HepG2 (cell line): Measurements from ENCODE around the gene LEF1. TPM values are rescaled to one million over a fixed set of nuclear protein-coding genes. Genes with fewer than 3 reads are reported as not detected.

Source experiments
- ATAC-seq: fragments of 200-7000 bp; cut with Tn5 transposase; 3 replicates; pipeline ENCODE4 v1.9.1; 2020; ENCODE audit warnings: mild to moderate bottlenecking, moderate library complexity
- BruUV-seq: library from RNA; stranded (reverse); fragments of 400-500 nt; replicated peaks from 2 replicates; lab custom pipeline; 2021; lab: Mats Ljungman, UMichigan
- CTCF ChIA-PET: fragments of 300-600 bp; formaldehyde crosslinking; extraction: SDS; loops from one replicate; lab custom pipeline; 2021; ENCODE audit warnings: low total read pairs, inconsistent platforms, low intra/inter-chr PET ratio; lab: Yijun Ruan, JAX
- POLR2A ChIA-PET: fragments of 350-600 bp; sonication (Branson Sonifier 250); formaldehyde crosslinking; loops from one replicate; lab custom pipeline; 2020; ENCODE audit warnings: antibody characterized with exemption, inconsistent platforms; lab: Yijun Ruan, JAX
- DNase-seq: peaks from one replicate; pipeline ENCODE4 v3.0.0-alpha.2; 2015; ENCODE audit warnings: low spot score
- FAIRE-seq: peaks from 3 replicates; lab custom pipeline; 2011; peaks lifted over from hg19 to GRCh38; lab: Jason Lieb, UNC
- H2AFZ ChIP-seq: one replicate; pipeline ENCODE4 v1.6.1; 2011; ENCODE audit warnings: low read length, inconsistent platforms
- H3K27ac ChIP-seq: fragments of 300-600 bp; 3 replicates; pipeline ENCODE4 v1.8.0; 2011; ENCODE audit warnings: mixed run types, mild to moderate bottlenecking, mixed read lengths, low read length, inconsistent platforms; ENCODE audit not compliant: insufficient read depth; ENCODE audit errors: extremely low read length
- H3K27me3 ChIP-seq, 2 experiments: fragments of 200-600 bp in 1 of 2; 2 replicates in 1 of 2; 3 replicates in 1 of 2; pipeline versions ENCODE4 v1.6.0 to v1.8.0; 2011; ENCODE audit warnings: low read length in 2 of 2, mild to moderate bottlenecking in 2 of 2, moderate library complexity in 2 of 2, inconsistent platforms in 1 of 2; ENCODE audit not compliant: insufficient read depth in 2 of 2, control insufficient read depth in 1 of 2
- H3K36me3 ChIP-seq, 2 experiments: fragments of 200-600 bp in 1 of 2; replicated peaks in 1 of 2; 2 replicates in 1 of 2; 3 replicates in 1 of 2; pipeline versions ENCODE4 v1.5.1 to v1.8.0; 2011; ENCODE audit warnings: low read length in 2 of 2, inconsistent platforms in 1 of 2; ENCODE audit not compliant: insufficient read depth in 2 of 2, control insufficient read depth in 1 of 2
- H3K4me1 ChIP-seq: 2 replicates; pipeline ENCODE4 v1.5.1; 2012; ENCODE audit warnings: low read length, inconsistent platforms; ENCODE audit not compliant: insufficient read depth
- H3K4me2 ChIP-seq: 2 replicates; pipeline ENCODE4 v1.6.0; 2011; ENCODE audit warnings: low read depth, low read length, inconsistent platforms
- H3K4me3 ChIP-seq, 3 experiments: fragments of 200-600 bp in 1 of 3; sonication (generic), shearing (Covaris generic) in 1 of 3; replicated peaks in 1 of 3; 2 replicates each; pipeline ENCODE4 v1.5.1; 2011 to 2016; ENCODE audit warnings: low read length in 3 of 3, inconsistent platforms in 2 of 3, low read depth in 2 of 3, mild to moderate bottlenecking in 2 of 3, control low read depth in 1 of 3, mixed read lengths in 1 of 3; ENCODE audit not compliant: insufficient read depth in 1 of 3
- H3K79me2 ChIP-seq: one replicate; pipeline ENCODE4 v1.6.1; 2011; ENCODE audit warnings: low read length, inconsistent platforms; ENCODE audit not compliant: insufficient read depth
- H3K9ac ChIP-seq: 2 replicates; pipeline ENCODE4 v1.6.0; 2011; ENCODE audit warnings: mild to moderate bottlenecking, low read depth, low read length, inconsistent platforms; ENCODE audit not compliant: insufficient read depth
- H3K9me3 ChIP-seq: 2 replicates; pipeline ENCODE4 v1.5.1; 2012; ENCODE audit warnings: mild to moderate bottlenecking, low read length
- H4K20me1 ChIP-seq: 2 replicates; pipeline ENCODE4 v1.6.0; 2011; ENCODE audit warnings: inconsistent platforms, mild to moderate bottlenecking, low read length, moderate library complexity; ENCODE audit not compliant: insufficient read depth
- CAMTA2 ChIP-seq: sonication (generic); formaldehyde crosslinking; IDR thresholded peaks from 2 replicates; pipeline ENCODE4 v1.4.0; 2020; ENCODE audit warnings: mild to moderate bottlenecking, missing genetic modification reagents, borderline replicate concordance
- FOSL2 ChIP-seq: sonication (generic); formaldehyde crosslinking; IDR thresholded peaks from 2 replicates; pipeline ENCODE4 v1.4.0; 2020; ENCODE audit warnings: missing genetic modification reagents
- FOXA3 ChIP-seq: IDR thresholded peaks from 2 replicates; pipeline ENCODE4 v1.6.1; 2016; ENCODE audit warnings: missing genetic modification reagents, missing compliant biosample characterization
- FOXP1 ChIP-seq, 2 experiments: fragments of 450-650 bp in 1 of 2; IDR thresholded peaks; 2 replicates each; pipeline ENCODE4 v1.6.1; 2017 to 2018; ENCODE audit warnings: antibody characterized with exemption in 1 of 2
- GPN1 ChIP-seq: sonication (generic); formaldehyde crosslinking; IDR thresholded peaks from 2 replicates; pipeline ENCODE4 v1.5.1; 2020; ENCODE audit warnings: missing genetic modification reagents, borderline replicate concordance
- GTF2F1 ChIP-seq: fragments of 150-350 bp; IDR thresholded peaks from 2 replicates; pipeline ENCODE4 v1.6.1; 2014; ENCODE audit warnings: low read length
- JUN ChIP-seq: sonication (generic); formaldehyde crosslinking; IDR thresholded peaks from 2 replicates; pipeline ENCODE4 v1.4.0; 2020; ENCODE audit warnings: mild to moderate bottlenecking, missing genetic modification reagents
- KDM2A ChIP-seq: sonication (generic); formaldehyde crosslinking; IDR thresholded peaks from 2 replicates; pipeline ENCODE4 v1.4.0; 2020; ENCODE audit warnings: low read depth, missing genetic modification reagents, borderline replicate concordance
- NONO ChIP-seq, 2 experiments: fragments of 450-650 bp in 1 of 2; sonication (generic) in 1 of 2; formaldehyde crosslinking in 1 of 2; IDR thresholded peaks in 1 of 2; conservative IDR thresholded peaks in 1 of 2; 2 replicates each; pipeline versions ENCODE4 v1.6.1 to v1.8.0; 2017 to 2022; ENCODE audit warnings: mild to moderate bottlenecking in 1 of 2, missing genetic modification reagents in 1 of 2, moderate library complexity in 1 of 2
- SOX5 ChIP-seq: IDR thresholded peaks from 2 replicates; pipeline ENCODE4 v1.6.1; 2016; ENCODE audit warnings: borderline replicate concordance
- ZNF101 ChIP-seq: sonication (generic); formaldehyde crosslinking; IDR thresholded peaks from 2 replicates; pipeline ENCODE4 v1.4.0; 2020; ENCODE audit warnings: mild to moderate bottlenecking, low read depth, missing genetic modification reagents, borderline replicate concordance
- ZNF644 ChIP-seq: IDR thresholded peaks from 2 replicates; pipeline ENCODE4 v1.6.1; 2016; ENCODE audit warnings: low read depth
- ZNF691 ChIP-seq: sonication (generic); formaldehyde crosslinking; IDR thresholded peaks from 2 replicates; pipeline ENCODE4 v1.4.0; 2020; ENCODE audit warnings: missing genetic modification reagents, low read depth, mild to moderate bottlenecking, borderline replicate concordance
- WGBS: methylation state at CpG from one replicate; pipeline ENCODE4 v1.1.6; 2017; ENCODE audit warnings: low lambda C conversion rate; 5-methylcytosine and 5-hydroxymethylcytosine counted together
- in situ Hi-C: cut with HindIII; loops from 2 replicates; pipeline ENCODE4 v1.10.0; 2017; ENCODE audit warnings: low pct_unique_long_range_greater_than_20kb; ENCODE audit not compliant: extremely low pct_ligation_motif_present
- intact Hi-C: fragments of 100-400 bp; cut with micrococcal nuclease; formaldehyde crosslinking; loops from one replicate; pipeline ENCODE4 v1.10.0; 2022; ENCODE audit not compliant: unreplicated experiment
- polyA plus RNA-seq, 8 experiments: library from polyadenylated mRNA; depleted of rRNA in 3 of 8; stranded (reverse) in 7 of 8; unstranded in 1 of 8; fragments of >200 nt; fragmentation: Illumina TruSeq in 4 of 8; extraction: Trizol in 4 of 8; gene quantifications; 2 replicates each; pipeline versions ENCODE4 v1.2.1 to v1.2.3, GENCODE V29; 2011 to 2016; ENCODE audit warnings: low read depth in 4 of 8, missing spikeins in 1 of 8, mixed read lengths in 1 of 8; ENCODE audit not compliant: insufficient read depth in 1 of 8
- total RNA-seq, 5 experiments: library from RNA; depleted of rRNA; stranded (reverse); fragments of >200 nt; fragmentation: Illumina TruSeq; extraction: Trizol; gene quantifications; 2 replicates each; pipeline ENCODE4 v1.2.3, GENCODE V29; 2016; ENCODE audit warnings: low read depth in 1 of 5
- TF ChIP-seq, protein P1 (sequence below): IDR thresholded peaks from 2 replicates; pipeline ENCODE4 v1.4.0; 2020; ENCODE audit warnings: mild to moderate bottlenecking, missing genetic modification reagents

Gene LEF1
- total and polyA plus RNA-seq, 2 of the 13 experiments (the other 11 are each of a cell fraction or from before 2014, with no cell fraction given): 0.22 to 0.29 TPM

GRCh38 chr4:108119199-108119800, 49.4 kb downstream of the LEF1 start:
- H3K36me3 ChIP-seq: no peaks in the 10 kb centered on the region
- no peak overlapping the region for H3K4me3 ChIP-seq
- H4K20me1 ChIP-seq: no peaks in the 10 kb centered on the region
- H3K4me1 ChIP-seq: peaks cover 16% of the 10 kb centered on the region
- no peak overlapping the region for H2AFZ ChIP-seq
- H3K27me3 ChIP-seq: no peaks in the 10 kb centered on the region
- H3K4me2 ChIP-seq: no peak overlapping the region
- no peak overlapping the region for H3K9ac ChIP-seq
- no peak for TF ChIP-seq ZNF101 (CRISPR knock-in tag)
- CTCF ChIA-PET: no interaction called here
- H3K79me2 ChIP-seq: no peaks in the 10 kb centered on the region
- intact Hi-C loops (no loop called here), in situ Hi-C loops (no loop called here)
- no peak for DNase-seq
- no TSS peak for BruUV-seq
- no peak for FAIRE-seq
- POLR2A ChIA-PET: no interaction called here
- no peak for ATAC-seq
- no peaks in the 10 kb centered on the region for H3K9me3 ChIP-seq
- H3K27ac ChIP-seq: no peak overlapping the region
- WGBS: 79% methylated on average over 2 of the region's 2 CpGs

GRCh38 chr4:108118505-108118904, 50.2 kb downstream of the LEF1 start:
- H3K4me3 ChIP-seq: no peak overlapping the region
- H3K27me3 ChIP-seq: no peaks in the 10 kb centered on the region
- no TSS peak for BruUV-seq
- H3K4me2 ChIP-seq: no peak overlapping the region
- H2AFZ ChIP-seq: no peak overlapping the region
- intact Hi-C loops (no loop called here), in situ Hi-C loops (no loop called here)
- CTCF ChIA-PET: no interaction called here
- ATAC-seq (peak; percentile 84), FAIRE-seq (no peak), DNase-seq (peak; percentile 43)
- H3K36me3 ChIP-seq: no peaks in the 10 kb centered on the region
- H4K20me1 ChIP-seq: no peaks in the 10 kb centered on the region
- 13% methylated on average over 3 of the region's 3 CpGs for WGBS
- POLR2A ChIA-PET: no interaction called here
- no peaks in the 10 kb centered on the region for H3K79me2 ChIP-seq
- H3K27ac ChIP-seq: no peak overlapping the region
- H3K9ac ChIP-seq: no peak overlapping the region
- H3K4me1 ChIP-seq: peaks cover 16% of the 10 kb centered on the region
- no peaks in the 10 kb centered on the region for H3K9me3 ChIP-seq
- TF ChIP-seq KDM2A (CRISPR knock-in tag) (no peak), ZNF691 (CRISPR knock-in tag) (no peak), GTF2F1 (no peak), FOSL2 (CRISPR knock-in tag) (peak; percentile 89), CAMTA2 (no peak), JUN (no peak), GPN1 (CRISPR knock-in tag) (no peak), SOX5 (CRISPR knock-in tag) (peak; percentile 26; the same call in 1 of the 2 replicates), FOXA3 (CRISPR knock-in tag) (peak; percentile 29; the same call in 1 of the 2 replicates), ZNF644 (CRISPR knock-in tag) (no peak), NONO (IDR thresholded peaks at IDR 0.05) (no peak), NONO (CRISPR knock-in tag; conservative IDR thresholded peaks at IDR 0.05) (no peak), FOXP1 (IDR thresholded peaks at IDR 0.05) (no peak), FOXP1 (CRISPR knock-in tag; IDR thresholded peaks at IDR 0.05) (peak; percentile 38; the same call in 1 of the 2 replicates)
- TF ChIP-seq, protein P1, sequence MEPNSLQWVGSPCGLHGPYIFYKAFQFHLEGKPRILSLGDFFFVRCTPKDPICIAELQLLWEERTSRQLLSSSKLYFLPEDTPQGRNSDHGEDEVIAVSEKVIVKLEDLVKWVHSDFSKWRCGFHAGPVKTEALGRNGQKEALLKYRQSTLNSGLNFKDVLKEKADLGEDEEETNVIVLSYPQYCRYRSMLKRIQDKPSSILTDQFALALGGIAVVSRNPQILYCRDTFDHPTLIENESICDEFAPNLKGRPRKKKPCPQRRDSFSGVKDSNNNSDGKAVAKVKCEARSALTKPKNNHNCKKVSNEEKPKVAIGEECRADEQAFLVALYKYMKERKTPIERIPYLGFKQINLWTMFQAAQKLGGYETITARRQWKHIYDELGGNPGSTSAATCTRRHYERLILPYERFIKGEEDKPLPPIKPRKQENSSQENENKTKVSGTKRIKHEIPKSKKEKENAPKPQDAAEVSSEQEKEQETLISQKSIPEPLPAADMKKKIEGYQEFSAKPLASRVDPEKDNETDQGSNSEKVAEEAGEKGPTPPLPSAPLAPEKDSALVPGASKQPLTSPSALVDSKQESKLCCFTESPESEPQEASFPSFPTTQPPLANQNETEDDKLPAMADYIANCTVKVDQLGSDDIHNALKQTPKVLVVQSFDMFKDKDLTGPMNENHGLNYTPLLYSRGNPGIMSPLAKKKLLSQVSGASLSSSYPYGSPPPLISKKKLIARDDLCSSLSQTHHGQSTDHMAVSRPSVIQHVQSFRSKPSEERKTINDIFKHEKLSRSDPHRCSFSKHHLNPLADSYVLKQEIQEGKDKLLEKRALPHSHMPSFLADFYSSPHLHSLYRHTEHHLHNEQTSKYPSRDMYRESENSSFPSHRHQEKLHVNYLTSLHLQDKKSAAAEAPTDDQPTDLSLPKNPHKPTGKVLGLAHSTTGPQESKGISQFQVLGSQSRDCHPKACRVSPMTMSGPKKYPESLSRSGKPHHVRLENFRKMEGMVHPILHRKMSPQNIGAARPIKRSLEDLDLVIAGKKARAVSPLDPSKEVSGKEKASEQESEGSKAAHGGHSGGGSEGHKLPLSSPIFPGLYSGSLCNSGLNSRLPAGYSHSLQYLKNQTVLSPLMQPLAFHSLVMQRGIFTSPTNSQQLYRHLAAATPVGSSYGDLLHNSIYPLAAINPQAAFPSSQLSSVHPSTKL: peak; percentile 42; the same call in 1 of the 2 replicates
